GM21529 (cell line): Measurements from ENCODE around the gene SSTR4.

Experiments
- ATAC-seq: cut with Tn5 transposase; IDR thresholded peaks from one replicate; pipeline ENCODE4 v1.9.1; 2021; ENCODE audit not compliant: unreplicated experiment

The SSTR4 gene

DNA sequence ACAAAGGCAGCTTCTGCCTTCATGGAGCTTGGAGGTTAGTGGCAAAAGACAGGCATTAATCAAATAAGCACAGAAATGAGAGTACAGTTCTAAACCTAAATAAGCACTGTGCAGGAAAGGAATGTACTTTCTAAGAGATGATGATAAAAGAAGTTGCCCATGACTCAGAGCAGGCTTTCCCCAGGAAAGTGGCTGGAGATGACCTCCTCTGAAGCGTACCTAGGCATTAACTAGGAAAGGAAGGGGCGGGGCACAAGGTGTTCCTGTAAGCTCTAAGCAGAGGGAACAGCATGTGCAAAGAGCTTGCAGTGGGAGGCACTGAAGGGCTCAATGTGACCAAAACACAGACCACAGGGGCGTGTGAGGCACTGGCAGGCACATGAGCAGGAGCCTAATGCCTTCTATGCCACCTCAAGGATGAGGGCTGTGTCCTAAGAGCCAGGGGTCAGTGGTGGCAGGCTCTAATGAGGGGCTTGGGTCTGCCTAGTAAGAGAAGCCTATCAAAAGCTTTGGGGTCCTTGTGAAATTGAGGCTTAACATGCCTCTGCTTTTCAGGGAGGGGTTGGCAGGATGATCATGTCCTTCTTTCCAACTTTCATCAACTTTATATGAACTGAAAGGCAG is 4.9 kb downstream of the SSTR4 start:
- no peak for ATAC-seq

GRCh38 chr20:23042270-23042669 is 7.2 kb downstream of the SSTR4 start:
- no peak for ATAC-seq

GRCh38 chr20:23043376-23043775 is 8.3 kb downstream of the SSTR4 start:
- ATAC-seq, result no peak

GRCh38 chr20:23046431-23046830 is 11.3 kb downstream of the SSTR4 start:
- no peak for ATAC-seq

DNA sequence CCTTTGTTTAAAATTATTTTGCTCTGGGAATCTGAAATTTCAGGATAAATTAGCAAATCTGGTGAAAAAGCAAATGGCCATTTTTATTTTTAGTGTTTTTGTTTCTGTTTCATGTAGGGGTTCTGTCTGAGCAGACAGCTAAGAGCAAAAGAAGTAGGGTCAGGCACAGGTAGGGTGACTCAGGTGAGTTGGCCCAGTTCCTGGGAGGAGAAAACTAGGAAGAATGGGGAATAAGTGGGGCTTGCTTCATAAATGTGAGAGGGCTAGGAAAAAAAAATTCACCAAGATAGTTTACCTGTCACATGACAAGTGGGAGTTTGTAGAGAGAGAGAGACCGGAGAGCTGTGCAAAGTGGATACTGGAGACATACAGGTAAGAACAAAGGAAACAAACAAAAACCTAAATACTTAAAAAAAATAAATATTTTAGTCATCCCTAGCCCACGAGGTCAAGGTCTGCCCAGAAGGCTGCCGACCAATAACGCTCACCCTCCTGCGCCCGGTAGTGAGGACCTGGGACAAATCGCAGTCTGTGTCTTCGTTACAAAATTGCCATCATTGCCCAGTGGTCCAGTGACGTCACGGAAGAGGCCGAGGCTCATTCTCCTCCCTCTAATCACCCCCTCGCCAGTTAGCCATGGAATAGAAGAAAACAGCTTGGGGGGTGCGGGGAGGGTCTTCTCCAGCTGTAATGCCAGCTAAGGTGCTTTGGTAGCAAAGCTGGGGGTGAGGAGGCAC is 12.1 kb downstream of the SSTR4 start:
- ATAC-seq, result no peak

DNA sequence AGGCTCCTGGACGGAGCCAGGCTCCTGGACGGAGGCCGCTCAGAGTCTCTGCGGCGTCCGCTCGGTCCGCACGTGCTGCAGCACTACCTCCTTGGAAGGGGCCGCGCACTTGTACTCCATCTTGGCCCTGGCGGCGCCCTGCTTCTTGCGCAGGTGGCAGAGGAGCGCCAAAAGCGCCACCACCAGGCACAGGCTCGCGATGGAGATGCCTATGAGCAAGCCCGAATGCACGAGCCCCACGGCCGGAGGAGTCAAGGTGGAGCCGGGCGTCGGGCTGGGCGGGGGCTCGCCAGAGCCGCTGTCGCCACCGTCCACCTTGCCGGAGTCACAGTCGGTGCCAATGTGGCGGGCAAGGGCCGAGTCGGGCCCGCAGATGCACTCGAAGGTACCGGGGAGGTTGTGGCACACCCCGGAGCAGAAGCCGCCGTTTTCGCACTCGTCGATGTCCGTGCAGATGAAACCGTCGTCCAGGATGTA is 12.7 kb downstream of the SSTR4 start:
- no peak for ATAC-seq

- no peak for ATAC-seq
Measured at GRCh38 chr20:23048283-23049200, 13.4 kb downstream of the SSTR4 start.

DNA sequence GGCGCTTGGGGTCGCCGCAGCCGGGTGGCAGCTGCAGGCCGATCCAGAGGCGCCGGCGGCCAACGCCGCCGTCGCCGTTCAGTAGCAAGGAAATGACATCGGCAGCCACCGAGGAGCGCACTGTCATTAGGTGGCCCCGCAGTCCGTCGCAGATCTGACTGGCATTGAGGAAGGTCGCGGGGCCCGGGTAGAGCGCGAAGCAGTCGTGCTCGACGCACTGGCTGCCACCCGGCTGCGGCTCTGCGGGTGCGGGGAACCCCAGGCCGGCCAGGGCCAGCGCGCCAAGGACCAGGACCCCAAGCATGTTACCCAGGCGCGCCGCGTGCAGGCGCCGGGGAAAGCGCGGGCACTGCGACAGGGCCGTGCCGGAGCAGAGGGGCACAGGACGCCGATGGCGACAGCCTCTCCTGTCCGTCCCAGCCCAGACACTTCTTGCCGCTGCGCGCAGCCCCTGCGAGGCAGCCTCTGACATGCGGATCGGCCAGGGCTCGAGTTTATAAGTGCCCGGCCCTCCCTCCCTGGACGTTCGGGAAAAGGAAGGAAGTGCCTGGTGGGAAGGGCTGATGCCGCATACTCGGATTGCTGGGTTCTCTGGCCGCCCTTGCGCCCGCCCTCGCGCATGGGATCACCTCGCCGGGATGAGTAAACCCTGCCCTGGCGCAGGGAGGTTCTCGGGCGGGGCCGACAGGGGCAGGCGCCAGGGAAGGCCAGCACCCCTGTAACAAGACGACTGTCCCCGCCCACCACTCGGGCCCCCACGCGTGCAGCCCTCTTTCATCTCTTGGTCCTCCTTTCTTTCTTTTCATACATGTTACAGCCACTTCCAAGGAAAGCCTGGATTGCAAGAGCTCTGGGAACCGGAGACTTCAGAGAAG is 14.3 kb downstream of the SSTR4 start, which contains the start of gene THBD:
Gene THBD (minus strand): TSS at position 472 of the 875 bp plus-strand sequence. CDS start 168 bp downstream, at position 304.
- ATAC-seq, result no peak

DNA sequence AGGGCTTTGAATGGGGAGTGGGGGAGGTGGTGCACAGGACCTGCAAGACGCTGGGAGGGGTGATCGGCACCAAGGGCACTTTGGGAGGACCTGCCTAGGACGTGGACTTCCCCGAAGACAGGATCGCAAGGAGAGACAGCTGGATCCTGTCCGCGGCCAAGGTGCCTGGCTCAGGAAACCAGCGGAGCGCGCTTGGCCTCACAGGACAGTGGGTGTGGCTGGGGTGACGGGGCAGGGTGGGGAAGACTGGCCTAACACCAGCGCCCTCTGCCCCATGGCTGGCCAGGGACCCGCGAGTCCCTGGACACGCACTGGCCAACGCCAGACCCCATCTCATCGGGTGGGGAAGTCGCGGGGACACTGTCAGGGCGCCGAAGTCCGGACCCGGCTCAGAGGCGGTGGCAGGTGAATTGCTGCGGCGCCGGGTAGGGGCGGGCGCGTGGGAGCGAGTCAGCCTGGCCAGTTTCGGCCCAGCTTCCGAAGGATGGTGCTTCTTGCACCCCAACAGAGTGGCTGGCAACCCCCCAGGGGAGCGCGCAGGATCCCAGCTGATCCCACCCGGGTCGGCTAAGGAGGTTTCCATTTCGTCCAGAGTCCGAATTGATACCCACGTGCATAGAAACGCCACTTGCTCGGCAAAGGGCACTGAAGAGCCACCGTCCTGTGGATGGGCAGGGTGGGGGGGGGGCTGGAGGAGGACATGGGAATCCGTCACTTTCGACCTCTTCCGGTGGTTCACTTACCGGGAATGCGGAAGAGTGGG is 15.1 kb downstream of the SSTR4 start:
- ATAC-seq, result no peak

- ATAC-seq, result no peak
Measured at GRCh38 chr20:23050847-23051627, 15.9 kb downstream of the SSTR4 start.

DNA sequence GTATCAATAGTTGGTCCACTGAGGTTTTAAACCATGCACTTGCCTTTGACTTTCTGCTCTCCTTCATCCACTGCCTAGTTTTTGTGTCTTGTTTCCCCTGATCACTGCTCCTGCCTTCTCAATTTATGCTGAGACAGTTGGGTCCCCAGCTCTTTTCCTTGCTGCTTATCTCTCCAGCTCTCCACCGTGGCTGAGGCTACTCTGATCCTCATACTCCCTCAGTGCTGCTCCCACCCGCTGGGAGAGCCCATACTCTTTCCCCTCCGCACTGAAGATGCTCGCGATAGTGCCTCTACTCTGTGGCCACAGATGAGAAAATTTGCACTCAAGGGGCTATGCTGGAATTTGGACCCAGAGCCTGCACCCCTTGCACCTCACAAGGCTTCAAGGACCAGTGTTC is 17.8 kb downstream of the SSTR4 start:
- ATAC-seq, result no peak

DNA sequence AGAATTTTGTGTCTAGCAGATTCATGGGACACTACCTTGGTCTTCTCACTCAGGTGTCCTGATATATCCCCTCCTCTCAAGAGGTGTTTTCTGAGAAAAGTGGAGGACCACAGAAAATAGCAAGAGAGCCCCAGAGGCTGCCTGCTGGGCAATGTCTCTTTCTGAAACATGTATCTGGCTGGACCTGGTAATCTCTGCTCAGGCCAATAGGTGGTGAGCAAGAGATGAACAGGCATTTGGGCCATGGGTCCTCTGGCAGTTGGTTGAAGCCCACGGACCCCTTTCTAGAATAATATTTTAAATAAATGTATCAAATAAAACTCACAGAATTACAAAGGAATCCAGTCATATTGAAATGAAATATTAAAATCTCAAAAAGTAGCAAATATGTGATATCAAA is 23.1 kb downstream of the SSTR4 start:
- no peak for ATAC-seq

GRCh38 chr20:23059001-23059400 is 23.9 kb downstream of the SSTR4 start:
- ATAC-seq, result no peak

- no peak for ATAC-seq
Measured at GRCh38 chr20:23059846-23060245, 24.7 kb downstream of the SSTR4 start.

- no peak for ATAC-seq
Measured at GRCh38 chr20:23060629-23061028, 25.5 kb downstream of the SSTR4 start.

DNA sequence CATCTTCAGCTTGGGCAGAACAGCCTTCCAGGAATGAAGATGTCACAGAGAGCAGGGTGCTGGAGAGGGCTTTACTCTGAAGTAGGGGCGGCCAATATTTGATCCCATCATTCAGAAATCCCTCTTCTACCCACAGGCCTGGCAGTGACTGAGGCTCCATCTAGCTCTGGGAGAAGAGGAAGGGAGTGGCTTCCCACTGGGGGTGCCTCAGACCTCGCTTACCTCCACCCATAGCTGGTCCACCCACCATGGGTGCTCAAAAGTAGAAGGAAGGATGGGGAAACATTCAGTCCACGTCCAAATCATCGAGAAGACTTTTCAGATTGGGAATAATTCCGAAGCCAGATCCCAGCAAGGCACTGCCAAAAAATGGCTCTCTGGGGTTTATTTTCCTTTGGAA is 26.1 kb downstream of the SSTR4 start:
- no peak for ATAC-seq

- no peak for ATAC-seq
Measured at GRCh38 chr20:23061734-23062561, 26.8 kb downstream of the SSTR4 start.

DNA sequence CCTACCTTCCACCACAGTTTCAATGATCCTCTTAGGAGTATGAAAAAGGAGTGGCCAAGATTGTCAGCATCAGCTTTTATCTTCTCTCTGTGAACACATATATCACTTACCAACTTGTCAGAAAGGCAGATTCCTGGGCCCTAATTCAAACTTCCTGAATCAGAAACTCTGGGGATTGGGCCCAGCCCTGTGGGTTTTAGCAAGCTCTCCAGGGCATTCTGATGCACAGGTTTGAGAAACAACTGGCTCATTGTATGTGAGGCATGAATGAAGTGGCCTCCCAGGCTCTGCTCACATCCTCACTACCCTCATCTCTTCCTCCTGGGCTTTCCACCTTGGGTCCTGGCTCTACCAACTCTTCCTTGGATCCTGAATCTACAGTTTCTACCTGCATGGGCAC is 27.5 kb downstream of the SSTR4 start:
- ATAC-seq, result no peak
